IMR-90 (cell line): Measurements from ENCODE around the gene BMERB1. TPM values are rescaled to one million over a fixed set of nuclear protein-coding genes. Genes with fewer than 3 reads are reported as not detected.
A peak's percentile ranks its signal among the peaks of the same experiment; 100 is the strongest.

Experiments
- ATAC-seq: fragments of 200-7000 bp; cut with Tn5 transposase; 2 replicates; pipeline ENCODE4 v1.9.1; 2020; ENCODE audit warnings: low read depth, mild to moderate bottlenecking, moderate library complexity
- BruUV-seq: library from RNA; stranded (reverse); fragments of 400-500 nt; replicated peaks from 2 replicates; lab custom pipeline; 2021; lab: Mats Ljungman, UMichigan
- CTCF ChIA-PET: fragments of 300-600 bp; formaldehyde crosslinking; extraction: SDS; loops from one replicate; lab custom pipeline; 2021; ENCODE audit warnings: antibody characterized with exemption; lab: Yijun Ruan, JAX
- POLR2A ChIA-PET: fragments of 300-600 bp; sonication (Branson Sonifier 250); formaldehyde crosslinking; loops from one replicate; lab custom pipeline; 2022; ENCODE audit warnings: antibody characterized with exemption; ENCODE audit not compliant: unreplicated experiment; lab: Charles Lee
- DNase-seq: peaks from one replicate; pipeline ENCODE4 v3.0.0; 2013
- H2AFZ ChIP-seq: replicated peaks from 2 replicates; pipeline ENCODE3; 2013; ENCODE audit warnings: low read length, mild to moderate bottlenecking; ENCODE audit not compliant: poor library complexity
- H2AK5ac ChIP-seq: 2 replicates; pipeline ENCODE4 v1.6.1; 2013; ENCODE audit warnings: low read depth, low read length, inconsistent platforms
- H2AK9ac ChIP-seq: replicated peaks from 2 replicates; pipeline ENCODE3; 2013; ENCODE audit warnings: mild to moderate bottlenecking, low read depth, low read length, moderate library complexity; ENCODE audit not compliant: poor library complexity
- H2BK120ac ChIP-seq: 2 replicates; pipeline ENCODE4 v1.6.1; 2013; ENCODE audit warnings: low read depth, low read length, inconsistent platforms
- H2BK15ac ChIP-seq: 3 replicates; pipeline ENCODE4 v1.6.1; 2013; ENCODE audit warnings: low read depth, low read length, inconsistent platforms
- H2BK20ac ChIP-seq: 2 replicates; pipeline ENCODE4 v1.6.1; 2013; ENCODE audit warnings: low read depth, mild to moderate bottlenecking, inconsistent platforms, low read length, moderate library complexity
- H2BK5ac ChIP-seq: 2 replicates; pipeline ENCODE4 v1.6.1; 2013; ENCODE audit warnings: mild to moderate bottlenecking, low read depth, low read length, inconsistent platforms; ENCODE audit not compliant: poor library complexity, severe bottlenecking
- H3K14ac ChIP-seq: replicated peaks from 2 replicates; pipeline ENCODE4 v1.6.1; 2013; ENCODE audit warnings: low read depth, low read length, inconsistent platforms
- H3K18ac ChIP-seq: 2 replicates; pipeline ENCODE4 v1.6.1; 2013; ENCODE audit warnings: low read depth, low read length, control low read depth
- H3K23ac ChIP-seq: 2 replicates; pipeline ENCODE4 v1.6.1; 2013; ENCODE audit warnings: low read depth, low read length, inconsistent platforms
- H3K27ac ChIP-seq: 2 replicates; pipeline ENCODE4 v1.5.1; 2013; ENCODE audit warnings: mild to moderate bottlenecking, control low read depth, low read length; ENCODE audit not compliant: insufficient read depth
- H3K27me3 ChIP-seq: 2 replicates; pipeline ENCODE4 v1.6.1; 2013; ENCODE audit warnings: low read length; ENCODE audit not compliant: control insufficient read depth, insufficient read depth
- H3K36me3 ChIP-seq: 2 replicates; pipeline ENCODE4 v1.6.1; 2013; ENCODE audit warnings: low read length, mixed read lengths; ENCODE audit not compliant: control insufficient read depth, insufficient read depth
- H3K4ac ChIP-seq: 2 replicates; pipeline ENCODE4 v1.6.1; 2013; ENCODE audit warnings: low read depth, low read length, inconsistent platforms
- H3K4me1 ChIP-seq: 2 replicates; pipeline ENCODE4 v1.6.1; 2013; ENCODE audit warnings: low read length, mixed read lengths; ENCODE audit not compliant: control insufficient read depth, insufficient read depth
- H3K4me2 ChIP-seq: 2 replicates; pipeline ENCODE4 v1.6.1; 2013; ENCODE audit warnings: low read depth, mild to moderate bottlenecking, control low read depth, low read length, moderate library complexity
- H3K4me3 ChIP-seq: 2 replicates; pipeline ENCODE4 v1.5.1; 2013; ENCODE audit warnings: low read depth, mild to moderate bottlenecking, control low read depth, low read length, moderate library complexity; ENCODE audit not compliant: insufficient read depth
- H3K56ac ChIP-seq: 2 replicates; pipeline ENCODE4 v1.6.1; 2013; ENCODE audit warnings: low read length, inconsistent platforms; ENCODE audit not compliant: insufficient read depth; ENCODE audit errors: extremely low read depth
- H3K79me1 ChIP-seq, 2 experiments: 2 replicates each; pipeline ENCODE4 v1.6.1; 2013; ENCODE audit warnings: low read length in 2 of 2, inconsistent platforms in 1 of 2, low read depth in 1 of 2
- H3K9ac ChIP-seq: 2 replicates; pipeline ENCODE4 v1.6.1; 2013; ENCODE audit warnings: low read depth, low read length, control low read depth
- H3K9me1 ChIP-seq: 2 replicates; pipeline ENCODE4 v1.6.1; 2013; ENCODE audit warnings: low read length, inconsistent platforms; ENCODE audit not compliant: insufficient read depth
- H3K9me3 ChIP-seq: 2 replicates; pipeline ENCODE4 v1.6.1; 2013; ENCODE audit warnings: low read length; ENCODE audit not compliant: control insufficient read depth, insufficient read depth
- H4K20me1 ChIP-seq: 2 replicates; pipeline ENCODE4 v1.6.1; 2013; ENCODE audit warnings: low read length, inconsistent platforms; ENCODE audit not compliant: insufficient read depth
- H4K5ac ChIP-seq: 2 replicates; pipeline ENCODE4 v1.6.1; 2013; ENCODE audit warnings: mild to moderate bottlenecking, low read depth, low read length, control low read depth
- H4K8ac ChIP-seq, 2 experiments: 2 replicates each; pipeline ENCODE4 v1.6.1; 2013; ENCODE audit warnings: low read depth in 2 of 2, low read length in 2 of 2, control low read depth in 1 of 2, inconsistent platforms in 1 of 2
- H4K91ac ChIP-seq: 2 replicates; pipeline ENCODE4 v1.6.1; 2013; ENCODE audit warnings: low read depth, low read length, inconsistent platforms; ENCODE audit not compliant: insufficient read depth
- BHLHE40 ChIP-seq: fragments of 150-350 bp; IDR thresholded peaks from 2 replicates; pipeline ENCODE4 v1.6.1; 2016; ENCODE audit warnings: mild to moderate bottlenecking, low read depth, low read length
- CEBPB ChIP-seq: IDR thresholded peaks from 2 replicates; pipeline ENCODE4 v1.6.1; 2012; ENCODE audit warnings: low read depth, low read length, improper control_type of control experiment
- FOS ChIP-seq: fragments of 150-350 bp; IDR thresholded peaks from 2 replicates; pipeline ENCODE4 v1.6.1; 2016; ENCODE audit warnings: low read depth, low read length
- MAFK ChIP-seq: IDR thresholded peaks from 2 replicates; pipeline ENCODE4 v1.6.1; 2012; ENCODE audit warnings: low read depth, low read length, improper control_type of control experiment
- MAZ ChIP-seq: IDR thresholded peaks from 2 replicates; pipeline ENCODE4 v1.6.1; 2012; ENCODE audit warnings: low read depth, mild to moderate bottlenecking, low read length, improper control_type of control experiment, moderate library complexity, borderline replicate concordance
- MXI1 ChIP-seq: IDR thresholded peaks from 2 replicates; pipeline ENCODE4 v1.6.1; 2012; ENCODE audit warnings: low read depth, mild to moderate bottlenecking, low read length, moderate library complexity, borderline replicate concordance
- NFE2L2 ChIP-seq: fragments of 150-350 bp; IDR thresholded peaks from 2 replicates; pipeline ENCODE4 v1.6.1; 2016; ENCODE audit warnings: low read depth, mild to moderate bottlenecking, low read length
- POLR2A ChIP-seq: IDR thresholded peaks from 2 replicates; pipeline ENCODE4 v1.6.1; 2012; ENCODE audit warnings: mild to moderate bottlenecking, low read depth, low read length
- RAD21 ChIP-seq: IDR thresholded peaks from 2 replicates; pipeline ENCODE4 v1.6.1; 2012; ENCODE audit warnings: low read length, improper control_type of control experiment
- RCOR1 ChIP-seq: IDR thresholded peaks from 2 replicates; pipeline ENCODE4 v1.6.1; 2012; ENCODE audit warnings: mild to moderate bottlenecking, low read length, improper control_type of control experiment; ENCODE audit not compliant: insufficient replicate concordance
- RFX5 ChIP-seq: IDR thresholded peaks from 2 replicates; pipeline ENCODE4 v1.8.0; 2012; ENCODE audit warnings: low read depth, mild to moderate bottlenecking, low read length, moderate library complexity
- SMC3 ChIP-seq: fragments of 150-350 bp; IDR thresholded peaks from 2 replicates; pipeline ENCODE4 v1.6.1; 2016; ENCODE audit warnings: low read depth, mild to moderate bottlenecking, antibody characterized with exemption, low read length, moderate library complexity
- WGBS, 2 experiments: methylation state at CpG; one replicate each; pipeline versions ENCODE4 v1.1.5 to v1.1.7; 2013; ENCODE audit warnings: missing lambda C conversion rate in 2 of 2; ENCODE audit not compliant: insufficient read length in 1 of 2; ENCODE audit errors: extremely low coverage in 2 of 2; 5-methylcytosine and 5-hydroxymethylcytosine counted together
- dilution Hi-C: fragments of 300-500 bp; cut with HindIII; formaldehyde crosslinking; loops from one replicate; pipeline ENCODE4 v1.14.3; 2018; ENCODE audit warnings: low sequenced_read_pairs; ENCODE audit not compliant: unreplicated experiment
- in situ Hi-C: fragments of 300-500 bp; cut with MboI; formaldehyde crosslinking; loops from 3 replicates; pipeline ENCODE4 v1.14.3; 2019; ENCODE audit warnings: low sequenced_read_pairs, inconsistent platforms, mixed read lengths
- intact Hi-C: fragments of 100-400 bp; cut with micrococcal nuclease; formaldehyde crosslinking; loops from 2 replicates; pipeline ENCODE4 v1.10.0; 2022
- polyA plus RNA-seq, 3 experiments: library from polyadenylated mRNA; depleted of rRNA; stranded (reverse); fragments of >200 nt; gene quantifications; 2 replicates each; pipeline ENCODE4 v1.2.3, GENCODE V29; 2012; ENCODE audit warnings: low replicate concordance in 1 of 3
- total RNA-seq: library from RNA; depleted of rRNA; stranded (reverse); fragments of >200 nt; gene quantifications from 2 replicates; pipeline ENCODE4 v1.2.3, GENCODE V29; 2012
- TF ChIP-seq, protein P1 (sequence below): fragments of 150-350 bp; IDR thresholded peaks from 2 replicates; pipeline ENCODE4 v1.6.1; 2017; ENCODE audit warnings: mild to moderate bottlenecking, antibody characterized with exemption, low read length, low read depth
- TF ChIP-seq, protein P2 (sequence below): conservative IDR thresholded peaks from 2 replicates; pipeline ENCODE4 v1.5.1; 2012; ENCODE audit warnings: mild to moderate bottlenecking, low read depth, low read length, improper control_type of control experiment
- TF ChIP-seq, protein P3 (sequence below): fragments of 150-350 bp; IDR thresholded peaks from 2 replicates; pipeline ENCODE4 v1.6.1; 2016; ENCODE audit warnings: low read depth, mild to moderate bottlenecking, low read length, moderate library complexity, borderline replicate concordance

BMERB1 gene
- total and polyA plus RNA-seq, 2 of the 4 experiments (the other 2 are of a cell fraction) = 22.6 to 32.9 TPM

DNA sequence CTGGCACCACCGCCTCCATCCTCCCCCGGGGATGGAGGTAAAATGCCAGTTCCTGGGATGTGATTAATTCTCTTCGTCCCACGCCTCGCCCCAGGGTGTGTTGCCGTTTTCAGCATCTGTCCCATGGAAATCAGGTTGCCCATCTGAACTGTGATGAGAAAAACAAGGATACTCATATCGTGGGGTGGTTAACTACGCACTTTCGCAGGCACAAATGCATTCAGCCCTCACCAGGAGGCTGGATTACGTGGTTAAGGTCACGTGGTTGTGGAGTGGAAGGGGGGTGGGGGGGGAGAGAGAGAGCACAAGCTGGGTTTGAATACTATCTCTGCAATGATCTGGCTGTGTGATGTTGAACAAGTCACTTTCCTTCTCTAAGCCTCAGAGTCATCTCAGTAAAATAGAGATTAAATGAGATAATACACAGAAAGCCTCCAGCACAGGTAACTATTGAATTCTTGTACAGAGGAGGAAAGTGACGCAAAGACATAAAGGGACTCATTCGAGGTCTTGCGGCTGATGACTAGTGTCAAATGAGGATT, 74.7 kb downstream of the BMERB1 start:
- no peaks in the 10 kb centered on the region for H3K27me3 ChIP-seq
- peak overlapping the region; percentile 46 for H2BK20ac ChIP-seq
- peak overlapping the region; percentile 33 to 50; a peak in 1 of 4 replicates for H4K8ac ChIP-seq
- H4K20me1 ChIP-seq = no peaks in the 10 kb centered on the region
- no peak overlapping the region for H4K5ac ChIP-seq
- ATAC-seq = no peak
- no peak overlapping the region for H3K4me3 ChIP-seq
- H3K36me3 ChIP-seq = peaks cover 3% of the 10 kb centered on the region; the same call in 1 of the 2 replicates
- ChIA-PET POLR2A (interaction anchor here (0.5 kb wide), 1 partner anchor 883 kb away, joined by 3 read pairs; no protein-coding TSS in a partner anchor), CTCF (interaction anchor here (0.7 kb wide), 1 partner anchor 81 kb away, joined by 3 read pairs; no protein-coding TSS in a partner anchor)
- no peak overlapping the region for H2AFZ ChIP-seq
- H3K56ac ChIP-seq = no peak overlapping the region
- peaks cover 12% of the 10 kb centered on the region for H3K4me1 ChIP-seq
- peak overlapping the region; percentile 80 for H3K4ac ChIP-seq
- intact Hi-C loops (loop anchor here (5.0 kb wide), 1 partner anchor 82 kb away; no protein-coding TSS in a partner anchor), in situ Hi-C loops (loop anchor here (10.0 kb wide), 1 partner anchor 74 kb away; the partner anchor contains the start of gene BMERB1), dilution Hi-C loops (no loop called here)
- no peaks in the 10 kb centered on the region for H3K9me3 ChIP-seq
- H3K9ac ChIP-seq = no peak overlapping the region
- peak overlapping the region; percentile 34 for H2AK9ac ChIP-seq
- H3K9me1 ChIP-seq = peaks cover 9% of the 10 kb centered on the region; the same call in 1 of the 2 replicates
- H3K4me2 ChIP-seq = no peak overlapping the region
- no peak for DNase-seq
- no TSS peak for BruUV-seq
- peak overlapping the region; percentile 72 for H2BK120ac ChIP-seq
- peak overlapping the region; percentile 17 for H4K91ac ChIP-seq
- H3K14ac ChIP-seq = peak overlapping the region; percentile 69
- H2AK5ac ChIP-seq = peak overlapping the region; percentile 88
- 86% methylated on average over 6 of the region's 14 CpGs; no CpG with 5 or more reads in 1 of the 2 experiments for WGBS, 2 experiments
- H3K27ac ChIP-seq = no peak overlapping the region
- no peak overlapping the region for H2BK5ac ChIP-seq
- peak overlapping the region; percentile 76; the same call in 1 of the 3 replicates for H2BK15ac ChIP-seq
- H3K23ac ChIP-seq = peak overlapping the region; percentile 42; the same call in 1 of the 2 replicates
- H3K79me1 ChIP-seq = peaks cover 29 to 32% of the 10 kb centered on the region in 2 experiments
- no peak overlapping the region for H3K18ac ChIP-seq
- TF ChIP-seq SMC3 (no peak), POLR2A (no peak), MXI1 (no peak), FOS (no peak), MAFK (no peak), MAZ (no peak), NFE2L2 (no peak), RCOR1 (no peak), RAD21 (no peak), CEBPB (no peak), BHLHE40 (no peak), RFX5 (no peak)
- TF ChIP-seq, protein P1, sequence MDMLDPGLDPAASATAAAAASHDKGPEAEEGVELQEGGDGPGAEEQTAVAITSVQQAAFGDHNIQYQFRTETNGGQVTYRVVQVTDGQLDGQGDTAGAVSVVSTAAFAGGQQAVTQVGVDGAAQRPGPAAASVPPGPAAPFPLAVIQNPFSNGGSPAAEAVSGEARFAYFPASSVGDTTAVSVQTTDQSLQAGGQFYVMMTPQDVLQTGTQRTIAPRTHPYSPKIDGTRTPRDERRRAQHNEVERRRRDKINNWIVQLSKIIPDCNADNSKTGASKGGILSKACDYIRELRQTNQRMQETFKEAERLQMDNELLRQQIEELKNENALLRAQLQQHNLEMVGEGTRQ = no peak
- TF ChIP-seq, protein P2, sequence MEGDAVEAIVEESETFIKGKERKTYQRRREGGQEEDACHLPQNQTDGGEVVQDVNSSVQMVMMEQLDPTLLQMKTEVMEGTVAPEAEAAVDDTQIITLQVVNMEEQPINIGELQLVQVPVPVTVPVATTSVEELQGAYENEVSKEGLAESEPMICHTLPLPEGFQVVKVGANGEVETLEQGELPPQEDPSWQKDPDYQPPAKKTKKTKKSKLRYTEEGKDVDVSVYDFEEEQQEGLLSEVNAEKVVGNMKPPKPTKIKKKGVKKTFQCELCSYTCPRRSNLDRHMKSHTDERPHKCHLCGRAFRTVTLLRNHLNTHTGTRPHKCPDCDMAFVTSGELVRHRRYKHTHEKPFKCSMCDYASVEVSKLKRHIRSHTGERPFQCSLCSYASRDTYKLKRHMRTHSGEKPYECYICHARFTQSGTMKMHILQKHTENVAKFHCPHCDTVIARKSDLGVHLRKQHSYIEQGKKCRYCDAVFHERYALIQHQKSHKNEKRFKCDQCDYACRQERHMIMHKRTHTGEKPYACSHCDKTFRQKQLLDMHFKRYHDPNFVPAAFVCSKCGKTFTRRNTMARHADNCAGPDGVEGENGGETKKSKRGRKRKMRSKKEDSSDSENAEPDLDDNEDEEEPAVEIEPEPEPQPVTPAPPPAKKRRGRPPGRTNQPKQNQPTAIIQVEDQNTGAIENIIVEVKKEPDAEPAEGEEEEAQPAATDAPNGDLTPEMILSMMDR = no peak
- TF ChIP-seq, protein P3, sequence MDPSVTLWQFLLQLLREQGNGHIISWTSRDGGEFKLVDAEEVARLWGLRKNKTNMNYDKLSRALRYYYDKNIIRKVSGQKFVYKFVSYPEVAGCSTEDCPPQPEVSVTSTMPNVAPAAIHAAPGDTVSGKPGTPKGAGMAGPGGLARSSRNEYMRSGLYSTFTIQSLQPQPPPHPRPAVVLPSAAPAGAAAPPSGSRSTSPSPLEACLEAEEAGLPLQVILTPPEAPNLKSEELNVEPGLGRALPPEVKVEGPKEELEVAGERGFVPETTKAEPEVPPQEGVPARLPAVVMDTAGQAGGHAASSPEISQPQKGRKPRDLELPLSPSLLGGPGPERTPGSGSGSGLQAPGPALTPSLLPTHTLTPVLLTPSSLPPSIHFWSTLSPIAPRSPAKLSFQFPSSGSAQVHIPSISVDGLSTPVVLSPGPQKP = no peak
